Ovary (tissue), 9 donors: ENCODE data around the gene LYPD6. TPM values are rescaled to one million over a fixed set of nuclear protein-coding genes. Genes with fewer than 3 reads are reported as not detected.

ENCODE experiments used
- DNase-seq, 5 donors: peaks; one replicate each; pipeline ENCODE4 v3.0.0-alpha.2; 2019 to 2020
- H3K27ac ChIP-seq, 2 donors: fragments of 200-600 bp; one replicate each; pipeline versions ENCODE4 v1.5.1 to v1.8.0; 2019 to 2022
- H3K27me3 ChIP-seq: fragments of 200-600 bp; one replicate; pipeline ENCODE4 v1.8.0; 2022
- H3K36me3 ChIP-seq: fragments of 200-600 bp; sonication (generic); one replicate; pipeline ENCODE4 v1.5.1; 2019
- H3K4me1 ChIP-seq: one replicate; pipeline ENCODE4 v1.8.1; 2013; ENCODE audit warnings: mild to moderate bottlenecking, moderate library complexity; ENCODE audit not compliant: insufficient read depth
- H3K4me3 ChIP-seq: fragments of 200-600 bp; sonication (generic); one replicate; pipeline ENCODE4 v1.5.1; 2017
- H3K9me3 ChIP-seq, 2 donors: fragments of 200-600 bp in 1 of 2; sonication (generic) in 1 of 2; one replicate each; pipeline versions ENCODE4 v1.5.1 to v1.8.1; 2013 to 2019; ENCODE audit warnings: mild to moderate bottlenecking in 1 of 2, moderate library complexity in 1 of 2
- CTCF ChIP-seq, 3 donors: fragments of 450-650 bp in 2 of 3; fragments of 200-600 bp in 1 of 3; IDR thresholded peaks; one replicate each; pipeline versions ENCODE4 v1.5.1 to v1.8.0; 2016 to 2022; ENCODE audit warnings: antibody characterized with exemption in 3 of 3, mild to moderate bottlenecking in 1 of 3
- EP300 ChIP-seq: sonication (generic); formaldehyde crosslinking; IDR thresholded peaks from one replicate; pipeline ENCODE4 v1.6.1; 2017; ENCODE audit warnings: antibody characterized with exemption
- POLR2A ChIP-seq: fragments of 450-650 bp; IDR thresholded peaks from one replicate; pipeline ENCODE4 v1.6.1; 2017; ENCODE audit warnings: antibody characterized with exemption, mild to moderate bottlenecking, moderate library complexity
- WGBS, 3 donors: extraction: QIAGEN DNeasy Blood & Tissue Kit in 1 of 3; methylation state at CpG; one replicate each; pipeline versions ENCODE4 v1.1.5 to v1.1.7; 2013 to 2017; 5-methylcytosine and 5-hydroxymethylcytosine counted together
- intact Hi-C, 4 donors: fragments of 100-400 bp; cut with DNase I; formaldehyde crosslinking; loops; one replicate each; pipeline versions ENCODE4 v1.11.0 to v1.15.1; 2022 to 2023
- polyA plus RNA-seq, 2 donors: library from polyadenylated mRNA; stranded (reverse); fragments of 200-250 nt in 1 of 2; fragments of 350-450 nt in 1 of 2; fragmentation: Illumina TruSeq in 1 of 2; extraction: RNeasy Lipid Tissue Mini Kit (QIAGEN cat#74804) in 1 of 2; gene quantifications; one replicate each; pipeline ENCODE4 v1.2.3, GENCODE V29; 2013 to 2014
- total RNA-seq, 7 donors: library from RNA; depleted of rRNA in 2 of 7; stranded (reverse); fragments of >200 nt in 2 of 7; fragmentation: NEBNext Ultra II Directional in 3 of 7; extraction: Animal tissue kit (Norgen Biotek cat#: 25700) in 3 of 7; gene quantifications; one replicate each; pipeline versions ENCODE4 v1.1.0 to v1.2.4, GENCODE V29; 2016 to 2023
- donor health status: DM: no; HTN: no; CAD: no; lungs with moderate emphysema.
- donor health status: DM: no; HTN: no; CAD: no.
- donor health status: Bipolar disorder and iron deficiency.
- donor health status: DM: yes; HTN: yes; CAD: no.
- donor health status: DM: no; HTN: no; CAD: no.
- donor health status: DM: yes; HTN: yes; CAD: no.

Gene LYPD6
- total and polyA plus RNA-seq, 9 donors = 0.15 to 3.2 (median 1.2) TPM

- DNase-seq = no peak
- Histone ChIP-seq H3K27ac (no peak overlapping the region), H3K36me3 (no peaks in the 10 kb centered on the region), H3K9me3 (no peaks in the 10 kb centered on the region), H3K4me3 (no peak overlapping the region), H3K4me1 (no peaks in the 10 kb centered on the region), H3K27me3 (no peaks in the 10 kb centered on the region)
- TF ChIP-seq EP300 = no peak
- no peak for TF ChIP-seq CTCF (IDR thresholded peaks at IDR 0.05)
- TF ChIP-seq POLR2A = no peak
- intact Hi-C loops = no loop called here
- WGBS, 3 donors = 69 to 80% (median 75%) methylated on average over 4 of the region's 4 CpGs
Measured at GRCh38 chr2:149483004-149483605, 152.7 kb downstream of the LYPD6 start.

GRCh38 chr2:149486664-149487063, 156.3 kb downstream of the LYPD6 start:
- H3K4me1 ChIP-seq = no peaks in the 10 kb centered on the region
- 71 to 79% (median 76%) methylated on average over 3 of the region's 3 CpGs for WGBS, 3 donors
- H3K4me3 ChIP-seq = no peak overlapping the region
- no peak for DNase-seq
- intact Hi-C loops = no loop called here
- H3K9me3 ChIP-seq = no peaks in the 10 kb centered on the region
- H3K36me3 ChIP-seq = no peaks in the 10 kb centered on the region
- H3K27me3 ChIP-seq = no peaks in the 10 kb centered on the region
- no peak overlapping the region for H3K27ac ChIP-seq
- TF ChIP-seq CTCF (IDR thresholded peaks at IDR 0.05) = no peak
- no peak for TF ChIP-seq POLR2A
- TF ChIP-seq EP300 = no peak

GRCh38 chr2:149487189-149487588, 156.8 kb downstream of the LYPD6 start:
- Histone ChIP-seq H3K9me3 (no peaks in the 10 kb centered on the region), H3K4me3 (no peak overlapping the region), H3K27me3 (no peaks in the 10 kb centered on the region), H3K4me1 (no peaks in the 10 kb centered on the region), H3K36me3 (no peaks in the 10 kb centered on the region), H3K27ac (no peak overlapping the region)
- intact Hi-C loops = no loop called here
- DNase-seq = no peak
- TF ChIP-seq CTCF (IDR thresholded peaks at IDR 0.05) = no peak
- no peak for TF ChIP-seq EP300
- TF ChIP-seq POLR2A = no peak
- 36 to 55% (median 46%) methylated on average over 1 of the region's 1 CpG for WGBS, 3 donors

GRCh38 chr2:149488706-149489440, 158.5 kb downstream of the LYPD6 start:
- no peak overlapping the region for H3K4me3 ChIP-seq
- TF ChIP-seq CTCF (IDR thresholded peaks at IDR 0.05) = no peak
- no peak for TF ChIP-seq POLR2A
- H3K9me3 ChIP-seq = no peaks in the 10 kb centered on the region
- H3K4me1 ChIP-seq = no peaks in the 10 kb centered on the region
- H3K36me3 ChIP-seq = no peaks in the 10 kb centered on the region
- no peak overlapping the region for H3K27ac ChIP-seq
- intact Hi-C loops = no loop called here
- no peaks in the 10 kb centered on the region for H3K27me3 ChIP-seq
- no peak for DNase-seq
- WGBS, 3 donors = 18 to 29% (median 25%) methylated on average over 10 of the region's 10 CpGs
